Dendritic cell treated with granulocyte-macrophage colony-stimulating factor and Interleukin-4, amounts not matched to agents 40 ng/mL and 50 ng/mL, for 4 days (primary cell): ENCODE results near the gene RNF182.
"Not testable (repeated sequence)": the region's sequence is repeated elsewhere in the genome, so short reads cannot be mapped to it uniquely, and the experiment has no call there.

Source experiments
- H3K27ac Mint-ChIP-seq: one replicate; pipeline ENCODE4 v1.8.0; 2022; ENCODE audit warnings: mild to moderate bottlenecking, mixed read lengths
- H3K27me3 Mint-ChIP-seq: one replicate; pipeline ENCODE4 v1.8.0; 2022; ENCODE audit warnings: mild to moderate bottlenecking, mixed read lengths
- H3K36me3 Mint-ChIP-seq: one replicate; pipeline ENCODE4 v1.8.0; 2022; ENCODE audit warnings: low read depth, mixed read lengths
- H3K4me1 Mint-ChIP-seq: one replicate; pipeline ENCODE4 v1.8.0; 2022; ENCODE audit warnings: low read depth, mixed read lengths
- H3K4me3 Mint-ChIP-seq: one replicate; pipeline ENCODE4 v1.8.0; 2022; ENCODE audit warnings: mild to moderate bottlenecking, moderate library complexity, mixed read lengths
- H3K9me3 Mint-ChIP-seq: one replicate; pipeline ENCODE4 v1.8.0; 2022; ENCODE audit warnings: mixed read lengths
- intact Hi-C: fragments of 100-400 bp; cut with micrococcal nuclease; formaldehyde crosslinking; loops from one replicate; pipeline ENCODE4 v1.15.0; 2022

Gene RNF182

DNA sequence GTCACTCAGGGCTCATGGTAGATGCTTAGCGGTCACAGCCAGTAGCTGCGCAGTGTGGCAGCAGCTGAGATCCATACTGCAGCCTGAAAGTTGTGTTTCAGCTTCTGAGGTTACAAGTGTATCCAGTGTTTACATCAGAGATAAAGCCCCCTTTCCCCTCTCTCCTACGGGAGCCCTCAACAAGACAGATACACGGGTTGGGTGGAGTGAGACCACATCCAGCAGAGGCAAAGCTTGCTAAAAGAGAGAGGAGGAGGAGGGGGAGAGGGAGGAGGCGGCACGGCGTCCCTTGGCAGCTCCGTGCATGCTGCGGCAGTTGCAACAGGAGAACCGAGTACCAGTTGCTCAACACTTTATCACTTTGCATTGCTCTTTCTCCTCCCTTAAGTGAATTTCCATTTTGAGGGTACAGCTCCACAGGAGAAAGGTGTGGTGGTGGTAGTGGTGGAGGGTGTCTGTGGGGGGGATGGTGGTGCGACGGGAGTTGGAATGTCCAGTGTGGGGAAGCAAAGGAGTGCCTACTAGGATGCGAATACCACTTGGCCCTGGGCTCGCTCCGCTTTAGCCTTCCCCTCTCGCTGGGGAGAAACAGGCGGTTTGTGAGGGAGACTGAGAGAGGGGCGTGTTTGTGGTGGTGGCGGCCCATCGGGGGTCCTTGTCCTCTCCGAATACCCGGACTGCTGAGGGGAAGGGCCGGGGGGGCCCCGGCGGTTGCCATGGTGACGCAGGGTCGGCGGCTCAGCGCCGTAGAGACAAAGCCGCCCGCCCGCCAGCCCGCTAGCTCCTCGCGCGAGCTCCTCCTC, 405 bp upstream of the RNF182 start:
- Mint-ChIP-seq H3K4me1 (peaks cover 16% of the 10 kb centered on the region), H3K4me3 (peak overlapping the region; percentile 65), H3K9me3 (no peaks in the 10 kb centered on the region), H3K27me3 (peaks cover 65% of the 10 kb centered on the region), H3K27ac (peak overlapping the region; percentile 54), H3K36me3 (no peaks in the 10 kb centered on the region)
- intact Hi-C loops, result loop anchor here (5.0 kb wide), 1 partner anchor 113 kb away; no protein-coding TSS in a partner anchor

DNA sequence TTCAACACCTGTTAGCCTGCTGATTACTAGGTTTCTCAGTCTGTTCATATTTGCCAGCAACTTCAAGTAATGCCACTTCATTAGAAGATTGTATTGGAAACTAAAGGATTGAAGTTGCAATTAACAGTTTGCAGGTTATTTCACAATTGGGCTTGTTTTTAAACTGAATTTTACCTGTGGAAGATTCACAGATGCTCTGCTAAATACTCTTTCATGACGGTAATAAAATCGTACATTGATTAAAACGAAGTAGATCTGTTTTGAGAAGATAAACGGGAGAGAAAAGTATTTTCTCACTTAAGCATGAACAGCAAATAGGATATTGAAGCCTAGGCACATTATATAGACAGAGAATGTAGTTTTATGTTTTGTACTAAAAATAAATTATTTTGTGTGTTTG, 1.6 kb downstream of the RNF182 start:
- H3K27ac Mint-ChIP-seq, result no peak overlapping the region
- intact Hi-C loops, result no loop called here
- peaks cover 71% of the 10 kb centered on the region for H3K27me3 Mint-ChIP-seq
- H3K4me3 Mint-ChIP-seq, result no peak overlapping the region
- H3K4me1 Mint-ChIP-seq, result peaks cover 16% of the 10 kb centered on the region
- no peaks in the 10 kb centered on the region for H3K36me3 Mint-ChIP-seq
- no peaks in the 10 kb centered on the region for H3K9me3 Mint-ChIP-seq

DNA sequence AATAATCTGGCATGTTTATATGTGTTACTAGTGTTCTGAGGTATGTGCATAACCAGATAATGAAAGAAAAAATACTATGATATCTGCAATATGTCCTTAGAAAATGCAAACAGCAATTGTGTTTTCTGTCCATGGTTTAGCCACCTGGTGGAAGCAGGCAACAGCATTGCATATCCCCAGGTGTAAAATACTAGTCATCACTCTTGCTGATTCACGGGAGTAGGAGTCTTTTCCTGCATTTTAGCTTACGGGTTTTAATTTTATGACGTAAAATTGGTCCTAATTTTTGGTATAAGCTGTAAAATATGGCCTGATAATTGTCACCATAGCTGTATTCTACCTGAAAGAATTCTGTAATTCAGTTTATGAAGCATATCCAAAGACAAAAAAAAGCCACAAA, 2.5 kb downstream of the RNF182 start:
- no peak overlapping the region for H3K4me3 Mint-ChIP-seq
- intact Hi-C loops, result no loop called here
- peaks cover 73% of the 10 kb centered on the region for H3K27me3 Mint-ChIP-seq
- no peak overlapping the region for H3K27ac Mint-ChIP-seq
- peaks cover 16% of the 10 kb centered on the region for H3K4me1 Mint-ChIP-seq
- no peaks in the 10 kb centered on the region for H3K9me3 Mint-ChIP-seq
- H3K36me3 Mint-ChIP-seq, result no peaks in the 10 kb centered on the region

DNA sequence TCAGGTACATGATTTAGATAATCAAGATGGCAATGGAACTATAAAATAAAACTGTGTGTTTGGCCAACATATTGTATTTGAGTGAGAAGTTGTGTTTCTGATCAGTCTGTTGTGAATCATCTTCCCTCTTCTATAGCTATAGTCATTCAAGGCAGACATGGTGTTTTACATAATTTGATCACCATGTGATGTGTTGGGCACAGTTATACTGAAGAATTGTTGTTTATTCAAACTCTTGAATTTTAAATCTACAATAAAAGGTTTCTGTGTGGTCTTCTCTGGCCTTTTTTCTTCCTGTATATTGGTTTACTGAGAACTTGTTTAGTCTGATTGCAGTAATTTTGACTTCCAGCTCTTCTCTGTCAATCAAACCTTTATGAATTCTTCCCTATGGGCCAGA, 4.4 kb downstream of the RNF182 start:
- no peak overlapping the region for H3K4me3 Mint-ChIP-seq
- H3K4me1 Mint-ChIP-seq, result peaks cover 11% of the 10 kb centered on the region
- H3K9me3 Mint-ChIP-seq, result no peaks in the 10 kb centered on the region
- no peaks in the 10 kb centered on the region for H3K36me3 Mint-ChIP-seq
- H3K27me3 Mint-ChIP-seq, result peaks cover 57% of the 10 kb centered on the region
- intact Hi-C loops, result no loop called here
- H3K27ac Mint-ChIP-seq, result no peak overlapping the region

DNA sequence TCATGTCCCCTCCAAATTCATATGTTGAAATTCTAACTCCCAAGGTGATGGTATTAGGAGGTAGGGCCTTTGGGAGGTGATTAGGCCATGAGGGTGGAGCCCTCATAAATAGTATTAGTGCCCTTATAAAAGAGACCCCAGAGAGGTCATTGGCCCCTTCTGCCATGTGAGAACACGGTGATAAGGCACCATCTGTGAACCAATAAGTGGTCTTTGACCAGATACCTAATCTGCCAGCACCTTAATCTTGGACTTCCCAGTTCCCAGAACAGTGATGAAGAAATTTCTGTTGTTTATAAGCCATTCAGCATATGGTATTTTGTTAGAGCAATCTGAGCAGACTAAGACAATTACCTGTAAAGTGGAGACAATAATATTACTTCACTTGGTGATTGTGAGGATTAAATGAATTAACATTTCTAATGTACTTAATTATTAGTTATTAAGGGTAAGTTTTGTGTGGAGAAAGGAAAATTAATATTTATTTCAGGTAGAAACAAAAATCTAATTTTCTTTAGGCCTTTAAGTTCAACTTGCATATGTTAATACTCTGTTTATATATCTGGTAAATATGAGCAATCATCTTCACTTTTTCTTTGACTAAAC, 7.1 kb downstream of the RNF182 start:
- H3K4me3 Mint-ChIP-seq, result no peak overlapping the region

DNA sequence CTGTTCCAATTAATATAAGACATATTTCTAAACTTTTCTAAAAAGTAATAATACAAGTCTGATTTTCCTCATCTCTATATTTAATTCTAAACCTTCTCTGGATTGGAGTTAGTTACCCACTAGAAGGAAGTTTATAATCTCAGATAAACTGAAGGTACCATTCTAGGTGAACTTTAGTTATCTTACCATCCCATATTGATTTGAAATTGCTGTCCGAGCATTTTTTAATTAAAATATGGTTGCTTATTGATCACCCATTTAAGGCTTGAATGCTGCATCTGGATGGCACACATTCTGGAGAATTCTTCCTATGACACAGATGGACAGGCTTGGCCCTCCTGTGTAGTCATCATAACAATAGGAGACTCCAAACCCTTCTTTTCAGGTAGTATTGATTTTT, 8.0 kb downstream of the RNF182 start:
- intact Hi-C loops, result no loop called here
- Mint-ChIP-seq H3K4me1 (no peaks in the 10 kb centered on the region), H3K4me3 (no peak overlapping the region), H3K27me3 (peaks cover 32% of the 10 kb centered on the region), H3K36me3 (no peaks in the 10 kb centered on the region), H3K9me3 (no peaks in the 10 kb centered on the region), H3K27ac (no peak overlapping the region)

More for the DNA sequence above, 7.1 kb downstream of the RNF182 start:
- no peaks in the 10 kb centered on the region for H3K36me3 Mint-ChIP-seq
- H3K27me3 Mint-ChIP-seq, result peaks cover 40% of the 10 kb centered on the region
- intact Hi-C loops, result no loop called here
- H3K27ac Mint-ChIP-seq, result no peak overlapping the region
- no peaks in the 10 kb centered on the region for H3K9me3 Mint-ChIP-seq
- no peaks in the 10 kb centered on the region for H3K4me1 Mint-ChIP-seq

DNA sequence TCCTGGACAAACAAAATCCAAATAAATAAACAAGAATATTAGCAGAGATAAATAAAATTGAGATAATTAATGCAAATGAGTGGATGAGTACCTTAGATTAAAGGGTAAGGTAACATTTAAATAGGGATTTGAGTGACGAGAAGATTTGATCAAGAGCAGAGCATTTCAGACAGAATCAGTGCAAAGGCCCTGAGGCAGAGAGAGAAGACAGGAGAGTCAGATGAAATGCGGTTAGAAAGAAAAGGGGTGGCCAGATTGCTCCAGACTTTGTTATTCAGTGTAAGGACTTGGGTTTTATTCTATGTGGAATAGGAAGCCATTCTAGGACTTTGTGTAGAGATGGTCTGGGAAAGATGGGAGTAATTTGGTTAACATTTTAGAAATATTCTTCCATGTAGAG, 10.0 kb downstream of the RNF182 start:
- Mint-ChIP-seq H3K36me3 (no peaks in the 10 kb centered on the region), H3K27me3 (peaks cover 21% of the 10 kb centered on the region), H3K4me1 (no peaks in the 10 kb centered on the region), H3K9me3 (no peaks in the 10 kb centered on the region), H3K4me3 (no peak overlapping the region), H3K27ac (no peak overlapping the region)
- intact Hi-C loops, result no loop called here

DNA sequence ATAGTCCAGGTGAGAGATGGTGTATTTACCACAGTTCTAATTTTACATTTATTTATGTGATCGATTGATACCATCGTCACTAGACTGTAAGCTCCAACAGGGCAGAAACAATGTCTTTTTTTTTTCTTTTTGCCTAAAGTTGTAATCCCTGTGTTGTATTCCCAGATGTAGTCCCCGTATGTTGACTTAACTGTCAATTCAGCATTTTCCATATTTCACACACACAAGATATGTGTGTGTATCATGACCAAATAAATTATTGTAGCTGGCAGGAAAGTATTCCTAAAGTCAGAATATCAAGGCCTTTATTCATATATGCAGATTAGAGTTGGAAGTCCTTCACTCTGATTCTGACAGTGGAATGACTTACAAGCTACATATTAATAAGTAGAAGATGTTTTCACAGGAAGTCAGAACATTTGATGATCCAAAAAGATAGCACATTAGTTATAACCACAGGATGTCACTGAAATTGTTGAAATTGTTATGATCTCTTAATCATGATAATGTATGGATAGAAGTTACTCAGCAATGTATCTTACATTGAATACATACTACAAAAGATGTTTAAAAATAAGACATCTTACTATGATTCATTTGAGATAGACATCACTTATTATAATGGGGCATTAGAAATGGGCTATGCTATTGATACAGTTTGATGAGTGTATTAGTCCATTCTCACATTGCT, 10.6 kb downstream of the RNF182 start:
- H3K36me3 Mint-ChIP-seq, result no peaks in the 10 kb centered on the region

DNA sequence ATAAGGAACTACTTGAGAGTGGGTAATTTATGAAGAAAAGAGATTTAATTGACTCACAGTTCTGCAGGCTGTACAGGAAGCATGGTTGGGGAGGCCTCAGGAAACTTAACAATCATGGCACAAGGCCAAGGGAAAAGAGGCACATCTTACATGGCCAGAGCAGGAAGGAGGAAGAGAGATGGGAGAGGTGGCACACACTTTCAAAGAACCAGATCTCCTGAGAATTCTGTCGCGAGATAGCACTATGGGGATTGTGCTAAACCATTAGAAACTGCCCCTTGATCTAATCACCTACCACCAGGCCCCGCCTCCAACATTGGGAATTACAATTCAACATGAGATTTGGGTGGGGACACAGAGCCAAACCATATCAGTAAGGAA, 11.1 kb downstream of the RNF182 start:
- H3K27me3 Mint-ChIP-seq, result peaks cover 24% of the 10 kb centered on the region
- H3K36me3 Mint-ChIP-seq, result not testable (repeated sequence)

More for the DNA sequence above, 10.6 kb downstream of the RNF182 start:
- Mint-ChIP-seq H3K4me3 (no peak overlapping the region), H3K27ac (no peak overlapping the region), H3K9me3 (no peaks in the 10 kb centered on the region), H3K27me3 (peaks cover 24% of the 10 kb centered on the region), H3K4me1 (no peaks in the 10 kb centered on the region)
- intact Hi-C loops, result no loop called here

DNA sequence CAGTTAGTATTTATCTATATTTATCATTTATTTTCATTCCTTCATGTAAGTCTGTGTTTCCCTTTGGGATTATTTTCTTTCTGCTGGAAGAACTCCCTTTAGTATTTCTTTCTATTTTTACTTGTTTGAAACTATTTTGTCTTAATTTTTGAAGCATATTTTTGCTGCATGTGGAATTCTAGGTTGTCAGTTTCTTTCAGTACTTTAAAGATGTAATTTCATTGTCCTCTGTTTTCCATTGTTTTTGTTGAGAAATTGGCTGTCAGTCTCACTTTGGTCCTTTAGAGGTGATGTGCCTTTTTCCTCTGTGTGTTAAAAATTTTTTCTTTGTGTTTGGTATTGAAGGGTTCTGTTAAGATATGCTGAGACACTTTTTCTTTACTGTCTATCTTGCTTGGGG, 17.1 kb downstream of the RNF182 start:
- H3K27me3 Mint-ChIP-seq, result peaks cover 17% of the 10 kb centered on the region
- no peaks in the 10 kb centered on the region for H3K4me1 Mint-ChIP-seq
- H3K9me3 Mint-ChIP-seq, result peaks cover 15% of the 10 kb centered on the region
- intact Hi-C loops, result no loop called here
- H3K27ac Mint-ChIP-seq, result no peak overlapping the region
- no peak overlapping the region for H3K4me3 Mint-ChIP-seq
- no peaks in the 10 kb centered on the region for H3K36me3 Mint-ChIP-seq

More for the DNA sequence above, 11.1 kb downstream of the RNF182 start:
- H3K27ac Mint-ChIP-seq, H3K4me1 Mint-ChIP-seq, intact Hi-C loops, H3K9me3 Mint-ChIP-seq, H3K4me3 Mint-ChIP-seq: not testable (repeated sequence)

DNA sequence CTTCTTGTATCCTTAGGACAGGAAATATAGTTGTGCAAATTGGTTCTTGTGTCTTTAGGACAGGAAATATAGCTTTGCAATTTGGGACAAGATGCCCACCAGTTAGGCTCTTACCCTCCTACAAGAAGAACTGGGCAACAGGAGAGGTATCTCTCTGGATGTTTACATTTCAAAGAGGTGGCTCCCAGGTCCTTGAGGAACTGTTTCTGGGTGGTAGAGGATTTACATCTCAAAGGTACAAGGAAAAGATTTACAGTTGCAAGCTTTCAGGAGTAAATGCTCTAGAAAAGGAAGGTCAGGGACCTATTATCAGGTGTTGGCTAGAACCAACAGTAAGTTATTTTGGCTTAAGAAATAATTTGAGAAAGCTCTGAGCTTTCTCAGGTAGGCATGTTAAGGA, 19.2 kb downstream of the RNF182 start:
- H3K9me3 Mint-ChIP-seq, result peaks cover 15% of the 10 kb centered on the region
- no peaks in the 10 kb centered on the region for H3K36me3 Mint-ChIP-seq
- H3K27ac Mint-ChIP-seq, result no peak overlapping the region
- peaks cover 17% of the 10 kb centered on the region for H3K27me3 Mint-ChIP-seq
- no peaks in the 10 kb centered on the region for H3K4me1 Mint-ChIP-seq
- intact Hi-C loops, result no loop called here
- no peak overlapping the region for H3K4me3 Mint-ChIP-seq

DNA sequence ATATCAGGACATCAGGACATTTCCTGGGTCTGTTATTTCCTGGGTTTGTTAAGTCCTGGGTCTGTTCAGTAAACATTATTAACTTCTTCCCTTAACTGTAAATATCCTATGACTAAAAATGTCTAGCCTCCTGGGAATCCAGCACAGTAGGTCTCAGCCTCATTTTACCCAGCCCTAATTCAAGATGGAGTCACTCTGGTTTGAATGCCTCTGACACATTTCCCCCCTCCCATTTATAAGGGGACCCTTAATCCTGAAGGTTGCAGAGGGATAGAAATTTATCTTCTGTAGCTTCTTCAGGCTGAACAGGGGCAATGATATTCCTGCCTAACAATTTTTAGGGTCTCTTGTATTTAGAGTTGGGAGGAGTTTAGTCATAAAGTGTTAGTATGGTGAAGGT, 21.8 kb downstream of the RNF182 start:
- Mint-ChIP-seq H3K36me3 (no peaks in the 10 kb centered on the region), H3K9me3 (peaks cover 15% of the 10 kb centered on the region), H3K27ac (no peak overlapping the region), H3K27me3 (peaks cover 5% of the 10 kb centered on the region), H3K4me1 (no peaks in the 10 kb centered on the region), H3K4me3 (no peak overlapping the region)
- intact Hi-C loops, result no loop called here

DNA sequence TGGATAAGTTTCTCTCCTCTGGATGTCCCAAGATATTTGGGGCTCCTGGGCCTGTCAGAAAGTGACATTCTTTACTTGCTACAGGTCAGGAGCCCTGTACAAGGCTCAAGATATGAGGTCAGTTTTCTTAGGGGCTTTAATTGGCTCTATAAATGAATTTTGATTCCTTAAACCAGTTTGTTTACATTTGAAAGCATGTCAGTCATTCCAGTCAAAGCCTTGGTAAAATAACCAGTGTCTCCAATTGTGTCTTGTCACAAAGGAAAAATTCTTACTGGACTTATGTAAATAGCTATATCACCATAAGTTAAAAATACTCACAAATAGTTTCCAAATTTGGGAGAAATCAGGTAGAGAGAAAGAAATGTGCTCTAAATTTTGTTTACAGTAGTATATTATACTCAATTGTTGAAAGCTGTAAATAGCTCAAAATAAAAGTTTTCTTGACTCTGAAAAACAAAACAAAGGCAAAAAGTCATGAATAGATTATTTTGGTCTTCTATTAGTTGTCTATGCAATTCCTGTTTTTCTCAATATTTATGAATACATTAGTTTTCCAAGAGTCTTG, 22.9 kb downstream of the RNF182 start:
- Mint-ChIP-seq H3K4me3 (no peak overlapping the region), H3K36me3 (no peaks in the 10 kb centered on the region), H3K27me3 (peaks cover under 1% of the 10 kb centered on the region), H3K27ac (no peak overlapping the region), H3K4me1 (no peaks in the 10 kb centered on the region), H3K9me3 (peaks cover 3% of the 10 kb centered on the region)
- intact Hi-C loops, result no loop called here

DNA sequence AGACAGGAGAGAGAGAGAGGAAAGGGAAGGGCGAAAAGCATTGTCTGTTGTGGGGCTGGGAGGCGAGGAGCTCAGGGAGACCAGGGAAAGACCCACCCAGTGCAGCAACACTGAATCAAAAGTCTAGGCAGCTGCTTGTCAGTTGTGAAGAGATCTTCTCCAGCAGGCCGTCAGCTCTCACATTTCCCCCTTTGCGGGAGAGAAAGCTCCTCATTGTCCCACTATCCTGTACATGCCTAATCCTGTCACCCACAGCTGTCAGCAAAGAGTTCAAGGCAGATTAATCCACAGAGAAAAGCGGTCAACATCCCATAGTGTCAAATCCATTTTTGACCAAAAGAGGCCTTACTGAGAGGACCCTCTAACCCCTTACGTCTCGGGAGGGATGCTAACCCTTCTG, 27.3 kb downstream of the RNF182 start:
- intact Hi-C loops, result no loop called here
- Mint-ChIP-seq H3K27me3 (no peaks in the 10 kb centered on the region), H3K36me3 (no peaks in the 10 kb centered on the region), H3K9me3 (no peaks in the 10 kb centered on the region), H3K4me3 (no peak overlapping the region), H3K4me1 (no peaks in the 10 kb centered on the region), H3K27ac (no peak overlapping the region)
